Left ventricle myocardium superior (tissue), 1 donor: ENCODE data around the gene NTMT1. TPM values are rescaled to one million over a fixed set of nuclear protein-coding genes. Genes with fewer than 3 reads are reported as not detected.
"Not testable (repeated sequence)": the region's sequence is repeated elsewhere in the genome, so short reads cannot be mapped to it uniquely, and the experiment has no call there.

ENCODE experiments used
- ATAC-seq: fragments of 200-7000 bp; cut with Tn5 transposase; one replicate; pipeline ENCODE4 v1.9.1; 2020; ENCODE audit warnings: mild to moderate bottlenecking, moderate library complexity
- DNase-seq: peaks from one replicate; pipeline ENCODE4 v3.0.0-alpha.2; 2020
- intact Hi-C: fragments of 100-400 bp; cut with micrococcal nuclease; formaldehyde crosslinking; loops from one replicate; pipeline ENCODE4 v1.11.0; 2022
- total RNA-seq: library from RNA; stranded (reverse); fragmentation: NEBNext Ultra II Directional; extraction: Animal tissue kit (Norgen Biotek cat#: 25700); gene quantifications from one replicate; pipeline ENCODE4 v1.2.1, GENCODE V29; 2021
- donor health status: DM: no; HTN: yes; CAD: no; lungs with severe emphysema.

NTMT1 gene
- total RNA-seq, 1 donor from 2014 or later = 66.5 TPM

GRCh38 chr9:129630967-129631673 is 5.2 kb downstream of the NTMT1 start:
- intact Hi-C loops = no loop called here
- DNase-seq (peak; percentile 67), ATAC-seq (peak; percentile 62)

DNA sequence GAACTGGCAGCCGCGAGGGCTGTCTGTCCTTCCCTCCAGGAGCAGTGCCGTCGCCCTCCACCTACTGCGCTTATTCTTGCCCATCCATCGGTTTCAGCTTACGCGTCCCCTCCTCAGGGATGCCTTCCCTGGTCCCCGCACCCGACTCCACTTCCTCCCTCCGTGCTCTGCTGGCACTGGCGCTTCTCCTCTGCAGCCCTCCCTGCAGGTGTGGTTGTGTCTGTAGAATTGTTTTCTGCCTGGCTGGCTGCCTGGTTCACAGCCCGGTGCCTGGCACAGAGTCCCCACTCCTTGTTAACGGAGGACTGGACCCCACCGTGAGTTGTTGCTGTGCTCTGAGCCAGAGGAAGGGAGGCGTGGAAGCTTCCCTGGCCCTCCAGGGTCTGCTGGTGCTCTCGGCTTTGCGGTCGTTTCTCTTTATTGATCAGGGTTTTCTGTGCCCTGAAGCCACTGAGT is 5.7 kb downstream of the NTMT1 start:
- no peak for ATAC-seq
- intact Hi-C loops = no loop called here
- no peak for DNase-seq

GRCh38 chr9:129632460-129632859 is 6.5 kb downstream of the NTMT1 start:
- no peak for DNase-seq
- intact Hi-C loops = no loop called here
- no peak for ATAC-seq

GRCh38 chr9:129633207-129633606 is 7.2 kb downstream of the NTMT1 start:
- no peak for DNase-seq
- ATAC-seq = no peak
- intact Hi-C loops = no loop called here

- DNase-seq (no peak), ATAC-seq (no peak)
- intact Hi-C loops = no loop called here
These were observed 7.9 kb downstream of the NTMT1 start for GRCh38 chr9:129633848-129634247.

- no peak for ATAC-seq
- intact Hi-C loops = no loop called here
- no peak for DNase-seq
These were observed 9.4 kb downstream of the NTMT1 start for GRCh38 chr9:129635099-129636065.

GRCh38 chr9:129636343-129636742 is 10.4 kb downstream of the NTMT1 start:
- ATAC-seq, intact Hi-C loops, DNase-seq: not testable (repeated sequence)

GRCh38 chr9:129637102-129637501 is 11.1 kb downstream of the NTMT1 start:
- intact Hi-C loops = no loop called here
- no peak for DNase-seq
- ATAC-seq = no peak

DNA sequence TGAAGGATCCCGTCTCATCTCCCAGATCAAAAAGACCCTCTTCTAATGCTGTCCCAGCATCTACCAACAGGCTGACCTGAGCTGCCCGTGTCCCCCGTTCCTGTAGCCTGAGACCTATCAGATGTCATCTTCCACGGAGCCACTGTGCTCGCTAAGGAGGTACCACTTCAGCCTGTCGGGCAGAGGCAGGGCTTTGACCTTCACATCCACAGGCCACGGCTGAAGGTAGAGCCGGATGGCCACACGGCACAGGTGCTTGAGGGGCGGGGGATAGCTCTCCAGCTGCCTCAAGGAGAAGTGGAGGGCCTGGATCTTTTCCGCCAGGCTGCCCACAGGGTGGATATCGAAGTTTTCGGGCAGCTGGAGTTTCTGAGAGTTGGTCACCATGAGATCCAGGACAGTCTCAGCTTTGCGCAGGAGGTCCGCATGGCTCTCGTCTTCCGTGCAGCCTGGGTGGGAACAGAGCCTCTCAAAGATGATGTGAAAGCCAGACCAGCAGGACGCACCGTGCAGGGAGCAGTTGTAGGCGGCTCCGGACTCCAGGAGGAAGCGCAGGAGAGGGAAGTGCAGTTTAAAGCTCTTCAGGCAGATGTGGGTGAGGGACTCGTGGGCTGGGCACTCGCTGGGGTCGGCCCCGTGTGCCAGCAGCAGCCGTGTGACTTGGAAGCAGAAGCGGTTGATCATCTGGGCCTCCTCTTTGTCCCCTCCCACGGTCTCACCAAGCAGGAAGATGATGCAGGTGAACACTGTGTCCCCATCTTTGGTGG is 11.9 kb downstream of the NTMT1 start:
- intact Hi-C loops = no loop called here
- DNase-seq (no peak), ATAC-seq (no peak)

GRCh38 chr9:129639034-129639630 is 13.2 kb downstream of the NTMT1 start:
- ATAC-seq (no peak), DNase-seq (no peak)
- intact Hi-C loops = no loop called here

DNA sequence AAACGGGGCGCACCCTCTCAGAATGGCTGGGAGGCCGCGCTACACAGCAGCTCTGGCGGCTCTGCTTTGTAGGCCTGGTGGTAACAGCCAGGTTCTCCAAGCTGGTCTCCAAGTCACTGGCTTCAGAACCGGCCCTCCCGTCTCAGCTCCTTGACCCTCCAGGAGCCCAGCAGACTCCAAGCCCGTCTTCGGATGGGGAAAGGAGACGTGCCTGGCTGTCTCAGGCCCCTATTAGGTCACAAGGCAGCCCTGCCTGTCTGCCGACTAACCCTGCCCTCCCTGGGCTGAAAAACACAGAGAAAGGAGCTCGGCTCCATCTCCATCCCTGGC is 13.8 kb downstream of the NTMT1 start:
- intact Hi-C loops = no loop called here

GRCh38 chr9:129640086-129640870 is 14.3 kb downstream of the NTMT1 start:
- ATAC-seq = no peak

More for the DNA sequence above, 13.8 kb downstream of the NTMT1 start:
- ATAC-seq = no peak
- no peak for DNase-seq

GRCh38 chr9:129640871-129641749 is 15.1 kb downstream of the NTMT1 start:
- ATAC-seq (no peak), DNase-seq (no peak)
- intact Hi-C loops = no loop called here

More at GRCh38 chr9:129640086-129640870, 14.3 kb downstream of the NTMT1 start:
- DNase-seq = no peak
- intact Hi-C loops = no loop called here

- ATAC-seq (peak; percentile 96), DNase-seq (peak; percentile 98)
- intact Hi-C loops = no loop called here
These were observed 16.0 kb downstream of the NTMT1 start, which contains the start of gene ASB6 for GRCh38 chr9:129641750-129642585. Gene ASB6 (minus strand): TSS chr9:129642151. CDS start chr9:129641999, 152 bp downstream.

- DNase-seq (no peak), ATAC-seq (no peak)
- intact Hi-C loops = no loop called here
These were observed 17.7 kb downstream of the NTMT1 start for GRCh38 chr9:129643706-129644105.

- ATAC-seq (no peak), DNase-seq (no peak)
- intact Hi-C loops = no loop called here
These were observed 18.4 kb downstream of the NTMT1 start for GRCh38 chr9:129644365-129644764.

- intact Hi-C loops = no loop called here
- ATAC-seq (no peak), DNase-seq (no peak)
These were observed 18.9 kb downstream of the NTMT1 start for GRCh38 chr9:129644902-129645301.
